ENCODE data around the gene OR51B5.
"Not testable (repeated sequence)": the region's sequence is repeated elsewhere in the genome, so short reads cannot be mapped to it uniquely, and the experiment has no call there.

The OR51B5 gene

DNA sequence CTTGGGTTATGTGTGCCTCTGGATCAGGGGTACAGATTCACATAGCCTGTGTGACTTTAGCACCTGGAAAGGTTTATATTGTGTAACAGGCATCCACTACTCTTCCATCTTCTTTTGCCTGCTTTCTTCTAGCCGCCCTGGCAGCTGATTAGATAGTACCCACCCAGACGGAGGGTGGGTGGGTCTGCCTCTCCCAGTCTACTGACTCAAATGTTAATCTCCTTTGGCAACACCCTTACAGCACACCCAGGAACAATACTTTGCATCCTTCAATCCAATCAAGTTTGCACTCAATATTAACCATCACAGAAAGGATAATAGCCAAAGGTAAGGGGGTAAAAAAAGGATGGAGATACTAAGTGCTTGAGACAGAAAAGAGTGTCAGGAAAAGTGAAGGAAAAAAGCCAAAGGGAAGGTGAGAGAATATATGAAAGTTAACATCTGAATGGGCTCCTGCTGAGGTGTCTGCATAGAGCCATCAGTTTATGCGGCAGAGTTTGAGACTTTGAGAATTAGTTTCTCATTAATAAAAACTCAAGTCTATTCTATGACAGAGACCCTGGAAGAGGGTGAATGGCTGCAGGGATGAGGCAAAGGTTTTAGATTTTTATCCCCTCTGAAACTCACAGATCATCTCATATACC lies 5.3 kb upstream of the OR51B5 start:
- H3K4me3 ChIP-seq (ENCODE audit: low read length) = no peak overlapping the region
- no peaks in the 10 kb centered on the region for H4K20me1 ChIP-seq (ENCODE audit: insufficient read depth, low read length)
- H3K79me2 ChIP-seq (ENCODE audit: low read length) = no peaks in the 10 kb centered on the region
- H3K36me3 ChIP-seq (replicated peaks; ENCODE audit: low read depth, low read length) = no peaks in the 10 kb centered on the region
- H2AFZ ChIP-seq (ENCODE audit: low read depth, low read length) = no peak overlapping the region
- H3K4me1 ChIP-seq (ENCODE audit: low read length) = peaks cover 16% of the 10 kb centered on the region
- H3K4me2 ChIP-seq (ENCODE audit: low read length) = no peak overlapping the region
- no peak overlapping the region for H3K27ac ChIP-seq (ENCODE audit: low read length)
- no peak for TF ChIP-seq EZH2phosphoT487 (IDR thresholded peaks at IDR 0.05; ENCODE audit: low read depth)
- TF ChIP-seq, protein P1, sequence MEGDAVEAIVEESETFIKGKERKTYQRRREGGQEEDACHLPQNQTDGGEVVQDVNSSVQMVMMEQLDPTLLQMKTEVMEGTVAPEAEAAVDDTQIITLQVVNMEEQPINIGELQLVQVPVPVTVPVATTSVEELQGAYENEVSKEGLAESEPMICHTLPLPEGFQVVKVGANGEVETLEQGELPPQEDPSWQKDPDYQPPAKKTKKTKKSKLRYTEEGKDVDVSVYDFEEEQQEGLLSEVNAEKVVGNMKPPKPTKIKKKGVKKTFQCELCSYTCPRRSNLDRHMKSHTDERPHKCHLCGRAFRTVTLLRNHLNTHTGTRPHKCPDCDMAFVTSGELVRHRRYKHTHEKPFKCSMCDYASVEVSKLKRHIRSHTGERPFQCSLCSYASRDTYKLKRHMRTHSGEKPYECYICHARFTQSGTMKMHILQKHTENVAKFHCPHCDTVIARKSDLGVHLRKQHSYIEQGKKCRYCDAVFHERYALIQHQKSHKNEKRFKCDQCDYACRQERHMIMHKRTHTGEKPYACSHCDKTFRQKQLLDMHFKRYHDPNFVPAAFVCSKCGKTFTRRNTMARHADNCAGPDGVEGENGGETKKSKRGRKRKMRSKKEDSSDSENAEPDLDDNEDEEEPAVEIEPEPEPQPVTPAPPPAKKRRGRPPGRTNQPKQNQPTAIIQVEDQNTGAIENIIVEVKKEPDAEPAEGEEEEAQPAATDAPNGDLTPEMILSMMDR (IDR thresholded peaks at IDR 0.05; ENCODE audit: low read depth, low read length) = no peak
- no peaks in the 10 kb centered on the region for H3K27me3 ChIP-seq (ENCODE audit: low read depth, low read length)
- no peak overlapping the region for H3K9ac ChIP-seq (ENCODE audit: low read length)
- no peaks in the 10 kb centered on the region for H3K9me3 ChIP-seq (ENCODE audit: insufficient read depth, low read length)

DNA sequence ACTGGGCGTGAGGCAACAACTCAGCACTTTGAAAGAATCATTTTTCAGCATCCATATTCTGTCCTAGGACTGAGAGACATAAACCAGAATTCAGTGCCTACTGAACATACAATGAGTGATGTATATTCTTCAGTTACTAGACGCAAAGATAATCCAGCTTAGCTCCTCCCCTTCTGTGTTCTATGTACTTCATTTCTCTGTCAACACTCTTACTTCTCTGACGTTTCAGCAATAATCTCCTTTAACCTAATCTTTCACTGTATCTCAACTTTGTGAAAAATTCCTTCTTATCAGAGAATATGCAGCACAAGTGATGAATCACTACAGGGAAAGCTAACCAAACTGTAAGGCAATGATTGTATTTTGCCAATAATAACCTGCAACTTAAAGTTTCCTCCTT lies 2.5 kb upstream of the OR51B5 start:
- H3K27me3 ChIP-seq (ENCODE audit: low read depth, low read length) = no peaks in the 10 kb centered on the region
- H3K9ac ChIP-seq (ENCODE audit: low read length) = no peak overlapping the region
- H3K79me2 ChIP-seq (ENCODE audit: low read length) = no peaks in the 10 kb centered on the region
- H3K27ac ChIP-seq (ENCODE audit: low read length) = no peak overlapping the region
- no peak overlapping the region for H3K4me3 ChIP-seq (ENCODE audit: low read length)
- H4K20me1 ChIP-seq (ENCODE audit: insufficient read depth, low read length) = no peaks in the 10 kb centered on the region
- TF ChIP-seq EZH2phosphoT487 (IDR thresholded peaks at IDR 0.05; ENCODE audit: low read depth) = no peak
- TF ChIP-seq, protein P1 (IDR thresholded peaks at IDR 0.05; ENCODE audit: low read depth, low read length) = no peak
- H3K4me2 ChIP-seq (ENCODE audit: low read length) = no peak overlapping the region
- H2AFZ ChIP-seq (ENCODE audit: low read depth, low read length) = no peak overlapping the region
- H3K9me3 ChIP-seq (ENCODE audit: insufficient read depth, low read length) = no peaks in the 10 kb centered on the region
- no peaks in the 10 kb centered on the region for H3K36me3 ChIP-seq (replicated peaks; ENCODE audit: low read depth, low read length)
- H3K4me1 ChIP-seq (ENCODE audit: low read length) = peaks cover 41% of the 10 kb centered on the region

DNA sequence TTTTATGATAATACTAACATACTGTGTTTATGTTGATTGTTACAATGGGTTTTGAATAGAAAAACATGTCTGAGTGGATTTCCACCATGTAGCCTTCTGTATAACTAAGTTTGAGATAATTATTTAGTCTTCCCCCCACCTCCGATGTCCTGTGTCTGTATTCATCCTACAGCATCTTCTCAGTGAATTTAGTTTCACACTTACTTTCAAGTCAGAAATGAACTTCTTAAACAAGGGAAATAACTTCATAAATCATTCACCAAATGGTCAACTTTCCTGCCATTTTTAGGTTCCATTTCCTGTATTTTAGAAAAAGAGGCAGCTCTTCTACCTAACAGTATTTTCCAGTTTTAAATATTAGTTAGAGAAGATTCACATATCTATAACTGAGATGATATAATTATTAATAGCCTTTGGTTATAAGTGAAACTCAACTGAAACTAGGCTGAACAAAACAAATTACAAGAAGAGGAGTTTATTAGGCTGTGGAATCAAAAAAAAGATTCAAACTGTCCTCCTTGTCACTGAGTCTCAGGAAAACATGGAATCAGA lies 3.5 kb downstream of the OR51B5 start:
- Histone ChIP-seq H3K36me3 (replicated peaks; ENCODE audit: low read depth, low read length) (no peaks in the 10 kb centered on the region), H3K27me3 (ENCODE audit: low read depth, low read length) (no peaks in the 10 kb centered on the region), H3K4me1 (ENCODE audit: low read length) (peaks cover 69% of the 10 kb centered on the region), H2AFZ (ENCODE audit: low read depth, low read length) (peak overlapping the region; percentile 66), H3K9ac (ENCODE audit: low read length) (peak overlapping the region; percentile 26; the same call in 1 of the 2 replicates), H3K79me2 (ENCODE audit: low read length) (no peaks in the 10 kb centered on the region), H4K20me1 (ENCODE audit: insufficient read depth, low read length) (no peaks in the 10 kb centered on the region), H3K4me3 (ENCODE audit: low read length) (peak overlapping the region; percentile 15; the same call in 1 of the 2 replicates), H3K27ac (ENCODE audit: low read length) (peak overlapping the region; percentile 81), H3K9me3 (ENCODE audit: insufficient read depth, low read length) (no peaks in the 10 kb centered on the region), H3K4me2 (ENCODE audit: low read length) (peak overlapping the region; percentile 48)
- TF ChIP-seq EZH2phosphoT487 (IDR thresholded peaks at IDR 0.05; ENCODE audit: low read depth) = no peak
- TF ChIP-seq, protein P1 (IDR thresholded peaks at IDR 0.05; ENCODE audit: low read depth, low read length) = no peak

DNA sequence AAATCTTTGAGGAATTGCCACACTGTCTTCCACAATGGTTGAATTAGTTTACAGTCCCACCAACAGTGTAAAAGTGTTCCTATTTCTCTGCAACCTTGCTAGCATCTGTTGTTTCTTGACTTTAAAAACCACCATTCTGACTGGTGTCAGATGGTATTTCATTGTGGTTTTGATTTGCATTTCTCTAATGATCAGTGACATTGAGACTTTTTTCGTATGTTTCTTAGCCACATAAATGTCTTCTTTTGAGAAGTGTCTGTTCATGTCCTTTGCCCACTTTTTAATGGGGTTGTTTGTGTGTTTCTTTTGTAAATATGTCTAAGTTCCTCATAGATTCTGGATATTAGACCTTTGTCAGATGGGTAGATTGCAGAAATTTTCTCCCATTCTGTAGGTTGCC lies 6.1 kb downstream of the OR51B5 start:
- not testable (repeated sequence) for H3K36me3 ChIP-seq (replicated peaks; ENCODE audit: low read depth, low read length); H3K4me2 ChIP-seq (ENCODE audit: low read length); H2AFZ ChIP-seq (ENCODE audit: low read depth, low read length); H3K4me3 ChIP-seq (ENCODE audit: low read length); H3K27me3 ChIP-seq (ENCODE audit: low read depth, low read length); H3K9me3 ChIP-seq (ENCODE audit: insufficient read depth, low read length); H3K27ac ChIP-seq (ENCODE audit: low read length); H3K79me2 ChIP-seq (ENCODE audit: low read length); H4K20me1 ChIP-seq (ENCODE audit: insufficient read depth, low read length); H3K9ac ChIP-seq (ENCODE audit: low read length)
- H3K4me1 ChIP-seq (ENCODE audit: low read length) = peaks cover 43% of the 10 kb centered on the region
